Measurements from ENCODE around the gene MGAT5. TPM values are rescaled to one million over a fixed set of nuclear protein-coding genes. Genes with fewer than 3 reads are reported as not detected.
A peak's percentile ranks its signal among the peaks of the same experiment; 100 is the strongest.
"Not testable (repeated sequence)": the region's sequence is repeated elsewhere in the genome, so short reads cannot be mapped to it uniquely, and the experiment has no call there.

The MGAT5 gene
- total RNA-seq, 1 experiment from 2014 or later, result 37.5 TPM

GRCh38 chr2:134275058-134275862 lies 21.4 kb downstream of the MGAT5 start:
- DNase-seq (ENCODE audit: low read depth), result no peak

DNA sequence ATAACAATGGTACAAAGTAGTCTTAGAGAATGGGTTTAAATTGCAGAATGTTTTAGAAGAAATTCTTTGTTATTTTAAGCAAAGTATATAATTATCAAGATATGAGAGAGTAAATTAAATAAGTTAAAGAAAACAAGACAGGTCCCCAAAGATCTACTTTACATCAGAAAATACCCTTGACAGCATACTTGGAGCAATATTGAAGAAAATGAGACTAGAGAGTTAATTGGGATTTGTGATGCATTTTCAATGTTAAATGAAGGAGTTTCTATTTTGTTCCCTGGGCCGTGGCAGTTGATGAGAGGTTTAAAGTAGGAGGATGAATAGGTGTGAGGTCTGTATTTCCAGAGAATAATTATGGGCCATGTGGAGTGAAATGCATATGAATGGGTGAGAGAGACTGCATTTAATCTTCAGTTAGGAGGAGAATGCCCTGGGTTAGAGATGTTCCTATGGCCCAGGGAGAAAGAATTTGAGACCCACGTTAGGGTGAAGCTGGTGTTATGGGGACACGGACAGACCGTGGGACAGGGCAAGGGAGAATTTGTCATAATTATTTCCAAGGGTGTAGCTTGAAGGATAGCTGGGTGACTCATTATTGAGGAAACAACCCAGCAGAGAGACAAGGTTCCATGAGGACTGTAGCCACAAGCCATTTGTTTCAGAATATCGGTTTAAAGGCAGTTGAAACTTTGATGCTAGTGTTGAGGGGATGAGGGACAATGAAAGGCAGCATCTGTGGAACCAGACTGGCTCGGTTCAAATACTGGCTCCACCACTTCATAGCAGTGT lies 22.7 kb downstream of the MGAT5 start:
- DNase-seq (ENCODE audit: low read depth), result peak; percentile 56

DNA sequence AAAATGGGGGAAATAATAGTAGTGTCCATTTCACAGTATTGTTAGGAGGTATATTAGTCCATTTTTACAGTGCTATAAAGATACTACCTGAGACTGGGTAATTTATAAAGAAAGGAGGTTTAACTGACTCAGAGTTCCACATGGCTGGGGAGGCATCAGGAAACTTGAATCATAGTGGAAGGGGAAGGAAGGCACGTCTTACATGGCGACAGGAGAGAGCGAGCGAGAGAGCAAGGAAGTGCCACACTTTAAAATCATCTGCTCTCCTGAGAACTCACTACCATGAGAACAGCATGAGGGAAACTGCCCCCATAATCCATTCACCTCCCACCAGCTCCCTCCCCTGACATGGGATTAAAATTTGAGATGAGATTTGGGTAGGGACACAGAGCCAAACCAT lies 23.4 kb downstream of the MGAT5 start:
- DNase-seq (ENCODE audit: low read depth), result no peak

- DNase-seq (ENCODE audit: low read depth), result no peak
Observed at GRCh38 chr2:134278553-134278952, 24.7 kb downstream of the MGAT5 start.

- no peak for DNase-seq (ENCODE audit: low read depth)
Observed at GRCh38 chr2:134279417-134279816, 25.5 kb downstream of the MGAT5 start.

- DNase-seq (ENCODE audit: low read depth), result no peak
Observed at GRCh38 chr2:134280231-134280630, 26.4 kb downstream of the MGAT5 start.

- DNase-seq (ENCODE audit: low read depth), result no peak
Observed at GRCh38 chr2:134280726-134281125, 26.9 kb downstream of the MGAT5 start.

DNA sequence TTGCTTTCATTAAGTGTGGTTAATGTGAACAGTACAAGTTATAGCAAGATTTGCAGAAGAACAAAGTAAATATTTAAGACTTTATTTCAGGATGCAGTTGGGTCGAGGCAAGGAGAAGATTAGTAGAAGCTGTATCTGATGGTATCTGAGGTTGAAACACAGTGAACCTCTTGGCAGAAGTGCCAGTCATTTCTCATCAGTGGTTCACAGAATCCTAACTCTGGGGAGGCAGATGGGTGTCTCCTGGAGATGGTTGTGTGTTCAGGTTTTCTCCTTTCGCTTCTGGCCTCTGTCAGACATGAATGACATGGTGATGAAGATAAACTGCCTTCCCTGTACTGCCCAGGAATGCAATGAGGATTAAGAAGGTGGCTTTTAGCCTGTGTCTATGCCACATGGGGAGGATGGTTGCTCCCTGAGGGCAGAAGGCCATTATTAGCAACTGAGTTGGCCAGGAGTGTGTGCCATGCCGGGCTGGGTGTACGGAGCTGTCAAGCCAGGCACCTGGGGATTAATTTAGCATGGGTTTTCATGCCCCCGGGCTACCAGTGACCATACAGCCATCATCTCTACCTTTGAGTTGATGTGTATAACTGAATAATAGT lies 28.0 kb downstream of the MGAT5 start:
- no peak for DNase-seq (ENCODE audit: low read depth)

- no peak for DNase-seq (ENCODE audit: low read depth)
Observed at GRCh38 chr2:134282629-134283400, 28.9 kb downstream of the MGAT5 start.

DNA sequence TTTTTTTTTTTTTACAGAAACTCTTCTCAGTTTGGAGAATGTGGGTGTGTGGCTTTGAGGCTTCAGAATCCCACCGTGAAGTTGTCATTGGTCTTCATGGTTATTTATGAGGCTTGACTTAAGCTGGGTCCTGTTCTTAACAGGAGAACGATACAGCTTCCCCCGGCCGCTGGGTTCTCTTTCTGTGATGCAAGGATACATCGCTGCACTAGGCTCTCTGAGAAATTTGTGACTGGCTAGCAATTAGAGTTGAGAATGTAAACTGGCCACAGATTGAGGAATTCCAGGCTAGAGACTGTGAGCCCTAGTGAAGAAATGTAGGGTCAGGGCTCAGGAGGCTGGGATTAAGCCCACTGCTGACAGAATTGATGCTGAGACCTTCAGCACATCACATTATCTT lies 29.8 kb downstream of the MGAT5 start:
- no peak for DNase-seq (ENCODE audit: low read depth)

- no peak for DNase-seq (ENCODE audit: low read depth)
Observed at GRCh38 chr2:134284119-134284670, 30.3 kb downstream of the MGAT5 start.

DNA sequence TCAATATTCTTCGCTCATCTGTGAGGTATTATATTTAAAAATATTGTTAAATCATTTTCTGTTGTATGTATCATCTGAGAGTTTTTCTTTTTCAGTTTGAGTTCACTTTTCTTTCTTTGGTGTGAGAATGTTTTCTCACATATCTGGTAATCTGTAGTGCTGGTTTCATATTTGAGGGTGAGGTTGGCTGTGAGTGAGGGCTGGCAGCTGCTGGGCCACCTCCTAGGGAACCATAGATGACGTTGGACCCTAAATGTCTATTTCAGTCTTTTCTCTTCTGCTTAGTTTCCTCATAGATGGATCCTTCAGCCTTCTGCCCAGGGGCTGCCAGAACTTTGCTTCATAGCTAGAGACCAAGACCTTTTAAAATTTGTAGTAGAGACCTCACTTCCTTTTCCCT lies 33.5 kb downstream of the MGAT5 start:
- DNase-seq (ENCODE audit: low read depth), result no peak

- no peak for DNase-seq (ENCODE audit: low read depth)
Observed at GRCh38 chr2:134288814-134289213, 34.9 kb downstream of the MGAT5 start.

DNA sequence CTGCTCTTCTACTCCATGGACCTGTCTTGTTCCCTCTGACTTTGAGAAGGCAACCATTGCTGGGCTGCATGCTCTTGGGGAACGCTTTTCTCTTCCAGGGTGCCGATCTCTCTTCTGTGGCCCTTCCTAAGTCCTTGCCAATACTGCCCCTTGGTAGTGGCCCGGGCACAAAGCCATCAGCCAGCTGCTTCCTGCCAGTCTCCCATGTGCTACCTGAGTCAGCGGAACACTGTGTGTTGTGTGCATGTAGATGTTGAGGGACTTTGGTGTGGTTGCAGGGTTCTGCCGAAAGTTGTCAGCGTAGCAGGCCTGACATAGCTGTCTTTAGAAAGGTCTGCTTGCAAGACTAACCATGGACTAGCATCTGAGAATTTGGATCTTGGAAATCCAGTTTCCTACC lies 35.4 kb downstream of the MGAT5 start:
- DNase-seq (ENCODE audit: low read depth), result no peak

DNA sequence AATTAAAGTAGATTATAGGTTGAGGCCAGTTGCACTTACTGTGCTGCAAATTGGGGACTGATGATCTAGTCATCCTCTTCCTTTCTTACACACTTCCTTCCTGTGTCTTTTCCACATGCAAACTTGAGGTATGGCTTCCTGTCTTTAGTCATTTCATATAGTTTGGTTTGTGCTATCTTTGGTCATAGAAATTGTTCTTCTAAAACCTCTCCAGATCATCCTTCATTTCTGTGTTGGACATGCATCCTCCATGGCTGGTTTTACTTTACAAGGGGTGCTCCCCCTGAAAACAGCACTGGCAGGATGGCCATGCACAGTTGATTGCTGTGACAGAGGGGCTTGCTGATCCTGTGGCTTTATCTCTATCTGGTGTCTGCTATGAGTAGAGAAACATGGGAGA lies 36.5 kb downstream of the MGAT5 start:
- DNase-seq (ENCODE audit: low read depth), result peak; percentile 30

DNA sequence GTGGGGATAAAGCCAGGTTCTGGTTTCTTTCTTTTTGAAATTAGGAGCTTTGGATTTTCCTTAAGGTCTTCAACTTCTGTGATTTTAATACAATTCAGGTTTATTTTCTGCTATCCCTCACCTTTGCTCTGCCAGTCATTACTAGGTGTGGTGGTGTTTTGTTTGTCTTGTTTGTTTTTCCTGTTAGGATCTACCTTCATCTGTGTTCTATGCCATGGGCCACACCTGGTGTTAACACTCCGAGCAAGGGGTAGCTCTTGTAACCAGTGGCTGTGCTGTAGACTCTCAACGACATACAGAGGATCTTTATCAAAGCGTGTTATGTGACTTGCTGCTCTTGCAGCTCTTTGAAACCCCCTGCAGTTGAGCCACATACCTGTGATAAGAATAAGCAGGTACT lies 38.6 kb downstream of the MGAT5 start:
- DNase-seq (ENCODE audit: low read depth), result no peak

- no peak for DNase-seq (ENCODE audit: low read depth)
Observed at GRCh38 chr2:134293719-134294537, 40.1 kb downstream of the MGAT5 start.

DNA sequence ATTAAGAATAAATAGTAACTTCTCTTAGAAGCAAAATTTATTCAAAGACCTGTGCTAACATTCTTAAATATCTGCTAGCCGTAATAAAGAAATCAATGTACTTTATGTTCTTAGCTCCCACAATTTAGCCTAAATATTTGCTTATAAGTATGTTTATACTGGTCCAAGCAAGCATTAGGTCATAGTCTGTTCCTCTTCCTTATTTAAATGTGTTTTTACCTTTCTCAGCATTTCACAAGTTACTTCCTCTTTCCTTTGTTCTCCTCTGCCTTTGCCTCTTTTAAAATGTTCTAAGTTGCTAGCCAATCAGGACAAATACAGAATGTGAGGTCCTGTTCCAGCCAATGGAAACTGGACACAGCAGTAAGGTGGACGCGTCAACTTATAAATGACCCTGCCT lies 40.7 kb downstream of the MGAT5 start:
- DNase-seq (ENCODE audit: low read depth), result not testable (repeated sequence)

GRCh38 chr2:134295441-134295840 lies 41.6 kb downstream of the MGAT5 start:
- DNase-seq (ENCODE audit: low read depth), result no peak

DNA sequence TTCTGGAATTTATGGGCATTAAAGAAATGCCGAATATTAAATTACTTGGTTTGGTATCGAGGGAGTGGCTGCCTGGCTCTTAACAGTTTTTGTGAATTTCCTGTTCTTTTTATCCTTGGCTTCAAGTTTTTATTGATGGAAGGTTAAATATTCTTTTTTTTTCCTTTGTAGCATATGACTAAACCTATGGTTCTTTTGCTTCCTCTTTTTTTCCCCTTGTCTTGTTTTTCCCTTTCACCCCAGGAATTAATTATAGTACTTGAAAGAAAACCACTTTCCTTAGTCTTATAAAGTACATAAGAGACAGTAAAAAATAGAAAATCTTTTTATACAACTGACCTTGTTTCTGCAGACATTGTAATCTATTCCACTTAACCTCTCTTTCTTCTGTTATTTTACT lies 42.4 kb downstream of the MGAT5 start:
- no peak for DNase-seq (ENCODE audit: low read depth)

All from HT1080 (cell line).